ENCODE measurements around the gene PANX1.

GRCh38 chr11:94141511-94142307 is 13.1 kb downstream of the PANX1 start:
- TF ChIP-seq CTCF (IDR thresholded peaks at IDR 0.05; ENCODE audit: poor library complexity) (no peak), EZH2 (IDR thresholded peaks at IDR 0.05; ENCODE audit: borderline replicate concordance) (no peak)
